OCI-LY7 (cell line): Measurements from ENCODE around the gene DTD2. TPM values are rescaled to one million over a fixed set of nuclear protein-coding genes. Genes with fewer than 3 reads are reported as not detected.

Experiments
- BruUV-seq: library from RNA; stranded (reverse); fragments of 400-500 nt; replicated peaks from 2 replicates; lab custom pipeline; 2021; lab: Mats Ljungman, UMichigan
- CTCF ChIA-PET: fragments of 300-600 bp; sonication (Branson Sonifier 250); formaldehyde crosslinking; loops from one replicate; lab custom pipeline; 2022; ENCODE audit warnings: antibody characterized with exemption; ENCODE audit not compliant: unreplicated experiment; lab: Charles Lee
- POLR2A ChIA-PET: fragments of 300-600 bp; sonication (Branson Sonifier 250); formaldehyde crosslinking; loops from one replicate; lab custom pipeline; 2022; ENCODE audit warnings: antibody characterized with exemption; lab: Charles Lee
- DNase-seq: peaks from one replicate; pipeline ENCODE4 v3.0.0-alpha.2; 2015; ENCODE audit warnings: low spot score
- H2AFZ ChIP-seq: fragments of 200-600 bp; sonication (generic), shearing (Covaris generic); 2 replicates; pipeline ENCODE4 v1.6.1; 2014; ENCODE audit warnings: mild to moderate bottlenecking, antibody characterized with exemption, low read length, moderate library complexity
- H3K27ac ChIP-seq: fragments of 200-600 bp; sonication (generic); 2 replicates; pipeline ENCODE4 v1.5.1; 2014; ENCODE audit warnings: mixed run types, low read depth, mild to moderate bottlenecking, moderate library complexity, low read length, inconsistent platforms; ENCODE audit not compliant: poor library complexity, severe bottlenecking
- H3K36me3 ChIP-seq: fragments of 200-600 bp; sonication (generic); 2 replicates; pipeline ENCODE4 v1.6.1; 2014; ENCODE audit warnings: mild to moderate bottlenecking, antibody characterized with exemption, low read length, moderate library complexity, mixed read lengths; ENCODE audit not compliant: insufficient read depth
- H3K4me1 ChIP-seq: fragments of 200-600 bp; sonication (generic); 2 replicates; pipeline ENCODE4 v1.5.1; 2014; ENCODE audit warnings: mild to moderate bottlenecking, low read length; ENCODE audit not compliant: insufficient read depth, poor library complexity, severe bottlenecking
- H3K4me2 ChIP-seq: fragments of 200-600 bp; sonication (generic); 2 replicates; pipeline ENCODE4 v1.6.1; 2014; ENCODE audit warnings: mild to moderate bottlenecking, low read length
- H3K4me3 ChIP-seq: fragments of 200-600 bp; sonication (generic); 2 replicates; pipeline ENCODE4 v1.5.1; 2014; ENCODE audit warnings: mild to moderate bottlenecking, low read depth, low read length; ENCODE audit not compliant: poor library complexity, severe bottlenecking
- H3K79me2 ChIP-seq: fragments of 200-600 bp; sonication (generic); 2 replicates; pipeline ENCODE4 v1.6.1; 2016; ENCODE audit warnings: low read depth, mild to moderate bottlenecking, low read length, moderate library complexity, mixed read lengths; ENCODE audit not compliant: insufficient read depth
- H3K9me2 ChIP-seq: fragments of 200-600 bp; sonication (generic); 2 replicates; pipeline ENCODE4 v1.6.1; 2016; ENCODE audit warnings: mild to moderate bottlenecking, low read length, mixed read lengths; ENCODE audit not compliant: insufficient read depth
- H3K9me3 ChIP-seq: fragments of 200-600 bp; sonication (generic); 2 replicates; pipeline ENCODE4 v1.6.1; 2014; ENCODE audit warnings: mild to moderate bottlenecking, mixed run types, low read length, mixed read lengths
- H4K20me1 ChIP-seq: fragments of 200-600 bp; sonication (generic); 2 replicates; pipeline ENCODE4 v1.6.1; 2014; ENCODE audit warnings: mild to moderate bottlenecking, antibody characterized with exemption, low read length, moderate library complexity, mixed read lengths; ENCODE audit not compliant: insufficient read depth
- EZH2phosphoT487 ChIP-seq: fragments of 200-600 bp; sonication (generic); IDR thresholded peaks from 2 replicates; pipeline ENCODE4 v1.6.1; 2018; ENCODE audit warnings: low read depth, borderline replicate concordance, mild to moderate bottlenecking, mixed run types, antibody characterized with exemption, low read length, moderate library complexity, mixed read lengths
- intact Hi-C: fragments of 100-400 bp; cut with micrococcal nuclease; formaldehyde crosslinking; loops from one replicate; pipeline ENCODE4 v1.10.0; 2022; ENCODE audit not compliant: unreplicated experiment
- total RNA-seq, 2 experiments: library from RNA; depleted of rRNA in 1 of 2; stranded (reverse); fragments of >200 nt in 1 of 2; shearing (Covaris generic) in 1 of 2; gene quantifications; 2 replicates each; pipeline ENCODE4 v1.2.3, GENCODE V29; 2014 to 2022
- TF ChIP-seq, protein P1 (sequence below): fragments of 200-600 bp; sonication (generic); conservative IDR thresholded peaks from 2 replicates; pipeline ENCODE4 v1.5.1; 2014; ENCODE audit warnings: mild to moderate bottlenecking, antibody characterized with exemption, low read length, moderate library complexity, mixed read lengths

The DTD2 gene
- total RNA-seq, 2 experiments from 2014 or later: 29.2 to 48.9 TPM

DNA sequence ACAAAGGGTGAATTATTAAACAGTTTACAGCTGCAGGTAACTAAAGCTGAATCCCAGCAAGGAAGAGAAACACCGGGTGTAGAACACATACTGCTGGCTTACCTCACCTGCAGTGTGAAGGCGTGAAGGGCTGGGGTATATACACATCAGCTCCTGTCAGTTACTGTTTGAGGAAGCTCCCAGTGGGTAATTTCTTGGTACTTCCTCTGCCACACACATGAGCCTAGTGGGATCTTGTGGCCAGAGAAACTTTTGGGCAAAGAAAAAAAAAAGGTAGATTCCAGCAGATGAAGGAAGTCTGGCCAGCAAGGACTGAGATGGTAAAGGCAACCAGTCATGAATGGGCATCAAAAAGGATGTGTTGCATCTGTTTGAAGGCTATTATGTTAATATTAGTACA, 44.6 kb upstream of the DTD2 start:
- Histone ChIP-seq H4K20me1 (no peaks in the 10 kb centered on the region), H2AFZ (no peak overlapping the region), H3K4me3 (no peak overlapping the region), H3K4me1 (no peaks in the 10 kb centered on the region), H3K9me3 (no peaks in the 10 kb centered on the region), H3K79me2 (no peaks in the 10 kb centered on the region), H3K4me2 (no peak overlapping the region), H3K27ac (no peak overlapping the region), H3K9me2 (no peaks in the 10 kb centered on the region), H3K36me3 (no peaks in the 10 kb centered on the region)
- no TSS peak for BruUV-seq
- DNase-seq: no peak
- ChIA-PET POLR2A (interaction anchor here (0.6 kb wide), 1 partner anchor 469 kb away, joined by 3 read pairs; no protein-coding TSS in a partner anchor), CTCF (no interaction called here)
- no peak for TF ChIP-seq EZH2phosphoT487
- TF ChIP-seq, protein P1, sequence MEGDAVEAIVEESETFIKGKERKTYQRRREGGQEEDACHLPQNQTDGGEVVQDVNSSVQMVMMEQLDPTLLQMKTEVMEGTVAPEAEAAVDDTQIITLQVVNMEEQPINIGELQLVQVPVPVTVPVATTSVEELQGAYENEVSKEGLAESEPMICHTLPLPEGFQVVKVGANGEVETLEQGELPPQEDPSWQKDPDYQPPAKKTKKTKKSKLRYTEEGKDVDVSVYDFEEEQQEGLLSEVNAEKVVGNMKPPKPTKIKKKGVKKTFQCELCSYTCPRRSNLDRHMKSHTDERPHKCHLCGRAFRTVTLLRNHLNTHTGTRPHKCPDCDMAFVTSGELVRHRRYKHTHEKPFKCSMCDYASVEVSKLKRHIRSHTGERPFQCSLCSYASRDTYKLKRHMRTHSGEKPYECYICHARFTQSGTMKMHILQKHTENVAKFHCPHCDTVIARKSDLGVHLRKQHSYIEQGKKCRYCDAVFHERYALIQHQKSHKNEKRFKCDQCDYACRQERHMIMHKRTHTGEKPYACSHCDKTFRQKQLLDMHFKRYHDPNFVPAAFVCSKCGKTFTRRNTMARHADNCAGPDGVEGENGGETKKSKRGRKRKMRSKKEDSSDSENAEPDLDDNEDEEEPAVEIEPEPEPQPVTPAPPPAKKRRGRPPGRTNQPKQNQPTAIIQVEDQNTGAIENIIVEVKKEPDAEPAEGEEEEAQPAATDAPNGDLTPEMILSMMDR: no peak
- intact Hi-C loops: no loop called here

GRCh38 chr14:31492759-31493498, 35.6 kb upstream of the DTD2 start:
- CTCF ChIA-PET: no interaction called here
- BruUV-seq: no TSS peak

More at GRCh38 chr14:31492759-31493498, 35.6 kb upstream of the DTD2 start:
- Histone ChIP-seq H3K9me2 (no peaks in the 10 kb centered on the region), H3K4me3 (no peak overlapping the region), H2AFZ (peak overlapping the region; percentile 58), H3K36me3 (no peaks in the 10 kb centered on the region), H3K9me3 (no peaks in the 10 kb centered on the region), H3K79me2 (no peaks in the 10 kb centered on the region), H3K4me1 (peaks cover 49% of the 10 kb centered on the region), H3K4me2 (peak overlapping the region; percentile 53), H4K20me1 (no peaks in the 10 kb centered on the region), H3K27ac (no peak overlapping the region)
- POLR2A ChIA-PET: interaction anchor here (0.8 to 1.0 kb wide), 2 partner anchors 38 to 40 kb away, joined by 3 to 4 read pairs; no protein-coding TSS in a partner anchor
- TF ChIP-seq, protein P1: no peak
- peak; percentile 18 for DNase-seq
- intact Hi-C loops: no loop called here
